ENCODE results near the gene USF3.

GRCh38 chr3:113676261-113676660 lies 20.2 kb downstream of the USF3 start:
- TF ChIP-seq ATF6 (CRISPR knock-in tag; conservative IDR thresholded peaks at IDR 0.05), result no peak
- no peak for TF ChIP-seq ZNF605 (CRISPR knock-in tag; IDR thresholded peaks at IDR 0.05)
- no peak for TF ChIP-seq REST (IDR thresholded peaks at IDR 0.05; ENCODE audit: borderline replicate concordance in 1 of 2, low read depth in 1 of 2, low read length in 2 of 2)
- TF ChIP-seq ETV5 (CRISPR knock-in tag; IDR thresholded peaks at IDR 0.05; ENCODE audit: borderline replicate concordance), result no peak
- TF ChIP-seq NPAS2 (CRISPR knock-in tag; IDR thresholded peaks at IDR 0.05; ENCODE audit: borderline replicate concordance), result no peak
- no peak for TF ChIP-seq RELA (CRISPR knock-in tag; IDR thresholded peaks at IDR 0.05)
- no peak for TF ChIP-seq CTCF (CRISPR knock-in tag; IDR thresholded peaks at IDR 0.05)
- TF ChIP-seq GRHL1 (CRISPR knock-in tag; conservative IDR thresholded peaks at IDR 0.05), result no peak
- TF ChIP-seq POLR2AphosphoS5 (IDR thresholded peaks at IDR 0.05; ENCODE audit: low read depth, low read length), result no peak
- no peak for TF ChIP-seq ZNF546 (CRISPR knock-in tag; conservative IDR thresholded peaks at IDR 0.05)
- no peak for TF ChIP-seq ZNF430 (CRISPR knock-in tag; IDR thresholded peaks at IDR 0.05)
